Endothelial cell of umbilical vein (primary cell): Measurements from ENCODE around the gene UBE2K. TPM values are rescaled to one million over a fixed set of nuclear protein-coding genes. Genes with fewer than 3 reads are reported as not detected.

Source experiments
- BruUV-seq: library from RNA; stranded (reverse); fragments of 400-500 nt; replicated peaks from 2 replicates; lab custom pipeline; 2021; lab: Mats Ljungman, UMichigan
- CTCF ChIA-PET: fragments of 300-600, 350-600 bp; sonication (Branson Sonifier 250); formaldehyde crosslinking; loops from one replicate; lab custom pipeline; 2021; ENCODE audit warnings: antibody characterized with exemption, inconsistent platforms; lab: Charles Lee
- POLR2A ChIA-PET: fragments of 300-600, 350-600 bp; sonication (Branson Sonifier 250); formaldehyde crosslinking; loops from one replicate; lab custom pipeline; 2021; ENCODE audit warnings: antibody characterized with exemption, inconsistent platforms; lab: Charles Lee
- DNase-seq: peaks from one replicate; pipeline ENCODE4 v3.0.0-alpha.2; 2011; ENCODE audit warnings: low read depth, low spot score
- FAIRE-seq: peaks from 2 replicates; lab custom pipeline; 2011; peaks lifted over from hg19 to GRCh38; lab: Jason Lieb, UNC
- H2AFZ ChIP-seq: 2 replicates; pipeline ENCODE4 v1.6.0; 2012; ENCODE audit warnings: low read depth, low read length, control low read depth, inconsistent platforms
- H3K27ac ChIP-seq: 2 replicates; pipeline ENCODE4 v1.5.1; 2011; ENCODE audit warnings: low read depth, mild to moderate bottlenecking, control low read depth, low read length, moderate library complexity; ENCODE audit not compliant: insufficient read depth
- H3K27me3 ChIP-seq, 2 experiments: 2 replicates each; pipeline versions ENCODE4 v1.6.0 to v1.6.1; 2011; ENCODE audit warnings: low read length in 2 of 2, mixed read lengths in 1 of 2; ENCODE audit not compliant: control insufficient read depth in 2 of 2, insufficient read depth in 2 of 2
- H3K36me3 ChIP-seq, 2 experiments: 2 replicates in 1 of 2; 3 replicates in 1 of 2; pipeline ENCODE4 v1.5.1; 2011; ENCODE audit warnings: low read length in 2 of 2, mild to moderate bottlenecking in 1 of 2, moderate library complexity in 1 of 2; ENCODE audit not compliant: control insufficient read depth in 2 of 2, insufficient read depth in 2 of 2; ENCODE audit errors: extremely low read depth in 1 of 2
- H3K4me1 ChIP-seq: 3 replicates; pipeline ENCODE4 v1.5.1; 2011; ENCODE audit warnings: mild to moderate bottlenecking, low read length; ENCODE audit not compliant: control insufficient read depth, insufficient read depth; ENCODE audit errors: extremely low read depth
- H3K4me2 ChIP-seq: 2 replicates; pipeline ENCODE4 v1.6.1; 2011; ENCODE audit warnings: low read length, control low read depth, mixed read lengths; ENCODE audit not compliant: insufficient read depth
- H3K4me3 ChIP-seq, 3 experiments: fragments of 200-600 bp in 1 of 3; sonication (generic), shearing (Covaris generic) in 1 of 3; replicated peaks in 1 of 3; 2 replicates each; pipeline ENCODE4 v1.5.1; 2011 to 2016; ENCODE audit warnings: control low read depth in 3 of 3, low read length in 3 of 3, mild to moderate bottlenecking in 2 of 3, inconsistent platforms in 1 of 3, low read depth in 1 of 3, moderate library complexity in 1 of 3; ENCODE audit not compliant: insufficient read depth in 1 of 3
- H3K79me2 ChIP-seq: 2 replicates; pipeline ENCODE4 v1.6.0; 2012; ENCODE audit warnings: low read length, inconsistent platforms; ENCODE audit not compliant: control insufficient read depth, insufficient read depth
- H3K9ac ChIP-seq: replicated peaks from 2 replicates; pipeline ENCODE3; 2011; ENCODE audit warnings: low read length, control low read depth; ENCODE audit not compliant: insufficient read depth; ENCODE audit errors: extremely low read depth
- H3K9me1 ChIP-seq: replicated peaks from 3 replicates; pipeline ENCODE4 v1.6.0; 2011; ENCODE audit warnings: mild to moderate bottlenecking, low read length; ENCODE audit not compliant: control insufficient read depth, insufficient read depth; ENCODE audit errors: extremely low read depth
- H3K9me3 ChIP-seq: replicated peaks from 2 replicates; pipeline ENCODE4 v1.5.1; 2012; ENCODE audit warnings: low read length, inconsistent platforms; ENCODE audit not compliant: control insufficient read depth, insufficient read depth
- H4K20me1 ChIP-seq: replicated peaks from 2 replicates; pipeline ENCODE3; 2011; ENCODE audit warnings: mild to moderate bottlenecking, low read length; ENCODE audit not compliant: control insufficient read depth, insufficient read depth; ENCODE audit errors: extremely low read depth
- CTCF ChIP-seq, 2 donors: IDR thresholded peaks; 1 replicate in 1 of 2; 2 replicates in 1 of 2; pipeline ENCODE4 v1.5.1; 2011; ENCODE audit warnings: low read length in 2 of 2, mild to moderate bottlenecking in 2 of 2, moderate library complexity in 2 of 2, control low read depth in 1 of 2, inconsistent platforms in 1 of 2, low read depth in 1 of 2; ENCODE audit not compliant: insufficient read depth in 1 of 2; ENCODE audit errors: extremely low read depth in 1 of 2
- EZH2 ChIP-seq: IDR thresholded peaks from 2 replicates; pipeline ENCODE4 v1.6.1; 2012; ENCODE audit warnings: borderline replicate concordance, low read depth, mild to moderate bottlenecking, moderate library complexity, low read length, inconsistent platforms; ENCODE audit not compliant: severe bottlenecking
- FOS ChIP-seq: IDR thresholded peaks from 2 replicates; pipeline ENCODE4 v1.6.1; 2011; ENCODE audit warnings: mild to moderate bottlenecking, low read length, moderate library complexity, borderline replicate concordance; ENCODE audit not compliant: insufficient read depth
- GATA2 ChIP-seq: IDR thresholded peaks from 2 replicates; pipeline ENCODE4 v1.7.0; 2011; ENCODE audit warnings: low read depth, mild to moderate bottlenecking, moderate library complexity, mixed read lengths, low read length; ENCODE audit not compliant: insufficient read length, insufficient read depth
- JUN ChIP-seq: IDR thresholded peaks from 2 replicates; pipeline ENCODE4 v1.6.1; 2011; ENCODE audit warnings: borderline replicate concordance, low read depth; ENCODE audit not compliant: insufficient read length, insufficient read depth
- MAX ChIP-seq: IDR thresholded peaks from 2 replicates; pipeline ENCODE4 v1.6.1; 2011; ENCODE audit not compliant: insufficient read depth, insufficient read length
- MYC ChIP-seq: IDR thresholded peaks from one replicate; pipeline ENCODE4 v1.6.1; 2011; ENCODE audit warnings: mild to moderate bottlenecking, low read depth, low read length
- POLR2A ChIP-seq: IDR thresholded peaks from 2 replicates; pipeline ENCODE4 v1.6.1; 2012; ENCODE audit warnings: low read depth, mild to moderate bottlenecking, control low read depth, low read length
- POLR2AphosphoS5 ChIP-seq: IDR thresholded peaks from 2 replicates; pipeline ENCODE4 v1.6.1; 2012; ENCODE audit warnings: low read depth, mild to moderate bottlenecking, control low read depth, low read length, moderate library complexity; ENCODE audit not compliant: insufficient read depth
- dilution Hi-C: fragments of 300-500 bp; cut with MboI; formaldehyde crosslinking; loops from one replicate; pipeline ENCODE4 v1.15.0; 2019; ENCODE audit warnings: low sequenced_read_pairs; ENCODE audit not compliant: extremely low pct_ligation_motif_present
- intact Hi-C: fragments of 100-400 bp; cut with micrococcal nuclease; formaldehyde crosslinking; loops from one replicate; pipeline ENCODE4 v1.10.0; 2022
- polyA plus RNA-seq, 4 experiments: library from polyadenylated mRNA; depleted of rRNA in 3 of 4; stranded (reverse) in 3 of 4; unstranded in 1 of 4; fragments of >200 nt; gene quantifications; 2 replicates each; pipeline versions ENCODE4 v1.2.1 to v1.2.3, GENCODE V29; 2011 to 2012; ENCODE audit warnings: missing spikeins in 1 of 4
- total RNA-seq: library from RNA; stranded (reverse); gene quantifications from 2 replicates; pipeline ENCODE4 v1.2.3, GENCODE V29; 2021

The UBE2K gene
- total and polyA plus RNA-seq, 2 donors (not counting 3 experiments of a cell fraction or from before 2014, with no cell fraction given), result 32.5 to 97.8 TPM

- Histone ChIP-seq H3K27ac (no peak overlapping the region), H4K20me1 (no peaks in the 10 kb centered on the region), H3K27me3 (no peaks in the 10 kb centered on the region), H3K9me1 (no peaks in the 10 kb centered on the region), H3K9ac (no peak overlapping the region), H3K36me3 (no peaks in the 10 kb centered on the region), H3K4me3 (no peak overlapping the region), H3K4me2 (no peak overlapping the region), H3K4me1 (no peaks in the 10 kb centered on the region), H3K9me3 (no peaks in the 10 kb centered on the region), H3K79me2 (no peaks in the 10 kb centered on the region), H2AFZ (no peak overlapping the region)
- no TSS peak for BruUV-seq
- ChIA-PET CTCF (no interaction called here), POLR2A (no interaction called here)
- TF ChIP-seq POLR2AphosphoS5, result no peak
- TF ChIP-seq JUN, result no peak
- TF ChIP-seq MAX, result no peak
- no peak for TF ChIP-seq GATA2
- TF ChIP-seq EZH2, result no peak
- no peak for TF ChIP-seq CTCF (IDR thresholded peaks at IDR 0.05; ENCODE audit: extremely low read depth in 1 of 2, insufficient read depth in 1 of 2, low read depth in 1 of 2, low read length in 2 of 2)
- TF ChIP-seq FOS, result no peak
- TF ChIP-seq POLR2A, result no peak
- TF ChIP-seq MYC, result no peak
- intact Hi-C loops, result no loop called here
- dilution Hi-C loops, result no loop called here
- FAIRE-seq (no peak), DNase-seq (no peak)
Measured at GRCh38 chr4:39667706-39668105, 30.2 kb upstream of the UBE2K start.
